ENCODE results near the gene ATP2A1. TPM values are rescaled to one million over a fixed set of nuclear protein-coding genes. Genes with fewer than 3 reads are reported as not detected.

The ATP2A1 gene
- total and polyA plus RNA-seq, 8 donors = 0.12 to 21.7 (median 1.1) TPM; not detected in 2

GRCh38 chr16:28846933-28847273 lies 31.4 kb upstream of the ATP2A1 start:
- intact Hi-C loops (cut with DNase I; ENCODE audit: low total_unique reads) = no loop called here

DNA sequence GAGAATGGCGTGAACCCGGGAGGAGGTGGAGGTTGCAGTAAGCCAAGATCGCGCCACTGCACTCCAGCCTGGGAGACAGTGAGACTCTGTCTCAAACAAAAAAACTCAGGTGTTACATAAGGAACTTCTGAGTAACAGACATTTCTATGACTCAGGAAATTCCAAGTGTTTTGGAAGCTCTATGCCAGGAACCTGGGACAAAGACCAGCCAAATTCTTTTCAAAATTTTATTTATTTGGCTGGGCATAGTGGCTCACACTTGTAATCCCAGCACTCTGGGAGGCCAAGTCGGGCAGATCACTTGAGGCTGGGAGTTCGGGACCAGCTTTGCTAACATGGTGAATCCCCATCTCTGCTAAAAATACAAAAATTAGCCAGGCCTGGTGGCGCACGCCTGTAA lies 19.9 kb upstream of the ATP2A1 start:
- intact Hi-C loops (cut with DNase I; ENCODE audit: low total_unique reads) = no loop called here
- Histone ChIP-seq H3K27ac (no peak overlapping the region), H3K4me1 (peaks cover 4 to 9% (median 7%) of the 10 kb centered on the region in 4 donors), H3K36me3 (no peaks in the 10 kb centered on the region), H3K27me3 (no peaks in the 10 kb centered on the region), H3K4me3 (no peak overlapping the region), H3K9me3 (no peaks in the 10 kb centered on the region)
- WGBS, 5 donors = 85 to 96% (median 92%) methylated on average over 8 of the region's 8 CpGs
- TF ChIP-seq POLR2AphosphoS5 (IDR thresholded peaks at IDR 0.05) (no peak), POLR2A (IDR thresholded peaks at IDR 0.05) (no peak), EP300 (IDR thresholded peaks at IDR 0.05) (no peak)
- TF ChIP-seq, protein P1, sequence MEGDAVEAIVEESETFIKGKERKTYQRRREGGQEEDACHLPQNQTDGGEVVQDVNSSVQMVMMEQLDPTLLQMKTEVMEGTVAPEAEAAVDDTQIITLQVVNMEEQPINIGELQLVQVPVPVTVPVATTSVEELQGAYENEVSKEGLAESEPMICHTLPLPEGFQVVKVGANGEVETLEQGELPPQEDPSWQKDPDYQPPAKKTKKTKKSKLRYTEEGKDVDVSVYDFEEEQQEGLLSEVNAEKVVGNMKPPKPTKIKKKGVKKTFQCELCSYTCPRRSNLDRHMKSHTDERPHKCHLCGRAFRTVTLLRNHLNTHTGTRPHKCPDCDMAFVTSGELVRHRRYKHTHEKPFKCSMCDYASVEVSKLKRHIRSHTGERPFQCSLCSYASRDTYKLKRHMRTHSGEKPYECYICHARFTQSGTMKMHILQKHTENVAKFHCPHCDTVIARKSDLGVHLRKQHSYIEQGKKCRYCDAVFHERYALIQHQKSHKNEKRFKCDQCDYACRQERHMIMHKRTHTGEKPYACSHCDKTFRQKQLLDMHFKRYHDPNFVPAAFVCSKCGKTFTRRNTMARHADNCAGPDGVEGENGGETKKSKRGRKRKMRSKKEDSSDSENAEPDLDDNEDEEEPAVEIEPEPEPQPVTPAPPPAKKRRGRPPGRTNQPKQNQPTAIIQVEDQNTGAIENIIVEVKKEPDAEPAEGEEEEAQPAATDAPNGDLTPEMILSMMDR (IDR thresholded peaks at IDR 0.05) = no peak
- no peak for DNase-seq

More at GRCh38 chr16:28846933-28847273, 31.4 kb upstream of the ATP2A1 start:
- Histone ChIP-seq H3K36me3 (peaks cover 24 to 33% (median 31%) of the 10 kb centered on the region in 4 donors), H3K27ac (peak overlapping the region; percentile 82 to 93 (median 89)), H3K27me3 (no peaks in the 10 kb centered on the region), H3K9me3 (no peaks in the 10 kb centered on the region), H3K4me1 (peaks cover 19 to 35% (median 32%) of the 10 kb centered on the region in 4 donors), H3K4me3 (peak overlapping the region; percentile 95 to 98 (median 96))
- WGBS, 5 donors = 9 to 21% (median 16%) methylated on average over 3 to 5 of the region's 5 CpGs
- TF ChIP-seq POLR2AphosphoS5 (IDR thresholded peaks at IDR 0.05) = no peak
- no peak for TF ChIP-seq POLR2A (IDR thresholded peaks at IDR 0.05)
- TF ChIP-seq EP300 (IDR thresholded peaks at IDR 0.05) = no peak
- TF ChIP-seq, protein P1 (IDR thresholded peaks at IDR 0.05) = no peak
- DNase-seq = peak in 1 of 2 donors; percentile 44

DNA sequence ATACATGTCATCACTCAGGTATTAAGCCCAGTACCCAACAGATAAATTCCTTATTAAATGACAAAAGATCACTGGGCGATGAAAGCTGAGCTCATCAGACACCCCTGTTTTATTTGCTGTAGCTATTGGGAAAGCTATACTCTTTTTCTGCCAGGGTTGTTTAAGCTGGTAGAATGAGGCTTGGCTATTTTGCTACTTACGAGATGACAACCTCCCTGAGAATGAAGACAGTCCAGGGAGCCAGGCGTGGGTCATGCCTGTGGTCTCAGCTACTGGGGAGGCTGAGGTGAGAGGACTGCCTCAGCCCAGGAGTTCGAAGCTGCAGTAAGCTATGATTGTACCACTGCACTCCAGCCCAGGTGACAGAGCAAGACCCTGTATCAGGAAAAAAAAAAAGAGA lies 19.0 kb upstream of the ATP2A1 start:
- no peaks in the 10 kb centered on the region for H3K27me3 ChIP-seq
- no peak overlapping the region for H3K27ac ChIP-seq
- H3K36me3 ChIP-seq = no peaks in the 10 kb centered on the region
- H3K4me3 ChIP-seq = no peak overlapping the region
- no peak for DNase-seq
- intact Hi-C loops (cut with DNase I; ENCODE audit: low total_unique reads) = no loop called here
- 78 to 95% (median 90%) methylated on average over 4 of the region's 4 CpGs for whole genome bisulfite sequencing, 5 donors
- peaks cover 6 to 12% (median 10%) of the 10 kb centered on the region in 4 donors for H3K4me1 ChIP-seq
- no peaks in the 10 kb centered on the region for H3K9me3 ChIP-seq
- TF ChIP-seq EP300 (IDR thresholded peaks at IDR 0.05) = no peak
- TF ChIP-seq, protein P1 (IDR thresholded peaks at IDR 0.05) = no peak

DNA sequence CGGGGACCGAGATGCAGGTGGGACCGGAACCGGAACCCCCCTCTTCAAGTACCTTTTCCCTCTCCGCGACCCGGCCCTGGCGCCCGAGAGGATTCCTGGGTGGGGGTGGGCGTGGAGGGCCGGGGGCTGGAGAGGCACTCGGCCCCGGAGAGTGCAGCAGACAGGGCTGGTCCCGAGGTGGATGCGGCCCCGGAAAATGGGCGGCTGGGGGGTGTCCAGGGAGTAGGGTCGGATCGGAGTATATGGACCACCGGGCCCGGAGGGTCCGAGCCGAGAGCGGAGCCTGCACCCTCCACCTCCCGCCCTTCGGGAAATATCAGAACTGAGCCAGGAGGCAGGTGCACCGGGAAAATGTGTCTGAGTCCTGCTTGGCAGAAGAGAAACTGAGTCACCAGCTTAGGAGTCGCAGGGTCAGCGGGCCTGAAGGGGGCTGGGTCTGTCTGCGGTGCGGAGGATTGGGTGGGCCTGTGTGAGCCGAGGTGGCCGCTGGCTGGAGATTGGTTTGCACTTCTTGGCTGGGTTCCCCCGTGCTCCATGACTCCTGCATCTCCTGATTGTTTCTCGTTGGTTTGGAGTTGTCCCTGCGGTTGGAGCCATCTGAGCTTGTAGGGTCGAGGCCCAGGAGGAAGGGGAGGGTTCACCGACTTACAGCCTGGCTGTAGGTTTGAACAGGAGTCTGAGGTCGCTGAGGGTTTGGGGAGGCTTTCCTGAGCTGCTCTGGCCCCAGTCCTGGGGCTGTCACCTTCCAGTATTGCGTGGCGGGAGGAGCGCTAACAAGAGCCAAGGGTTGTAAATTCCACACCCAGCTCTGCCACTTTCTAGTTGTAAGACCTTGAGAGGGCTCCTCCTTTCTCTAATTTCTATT lies 14.1 kb upstream of the ATP2A1 start:
- peak overlapping the region; percentile 80 to 86 (median 85) for H3K4me3 ChIP-seq
- TF ChIP-seq POLR2A (IDR thresholded peaks at IDR 0.05) (no peak), EP300 (IDR thresholded peaks at IDR 0.05) (no peak), POLR2AphosphoS5 (IDR thresholded peaks at IDR 0.05) (no peak)
- TF ChIP-seq, protein P1 (IDR thresholded peaks at IDR 0.05) = no peak
- no peaks in the 10 kb centered on the region for H3K27me3 ChIP-seq
- no peaks in the 10 kb centered on the region for H3K9me3 ChIP-seq
- H3K27ac ChIP-seq = peak overlapping the region; percentile 92 to 95 (median 93)
- peak in 1 of 2 donors; percentile 63 for DNase-seq
- intact Hi-C loops (cut with DNase I; ENCODE audit: low total_unique reads) = loop anchor here (10.0 kb wide), 1 partner anchor 51 kb away; no protein-coding TSS in a partner anchor
- H3K36me3 ChIP-seq = peaks cover 20 to 35% (median 32%) of the 10 kb centered on the region in 4 donors
- 1 to 4% (median 2%) methylated on average over 39 to 42 of the region's 42 CpGs for WGBS, 5 donors
- peaks cover 20 to 38% (median 31%) of the 10 kb centered on the region in 4 donors for H3K4me1 ChIP-seq
